Ectodermal cell (in vitro differentiated cells): ENCODE results near the gene GAR1.
"Not testable (repeated sequence)": the region's sequence is repeated elsewhere in the genome, so short reads cannot be mapped to it uniquely, and the experiment has no call there.

Experiments used
- H3K27ac ChIP-seq: 2 replicates; pipeline ENCODE4 v1.7.0; 2013; ENCODE audit warnings: mild to moderate bottlenecking, low read depth, low read length; ENCODE audit not compliant: insufficient read depth, poor library complexity, severe bottlenecking
- H3K27me3 ChIP-seq: 2 replicates; pipeline ENCODE4 v1.7.0; 2013; ENCODE audit warnings: mild to moderate bottlenecking, low read length; ENCODE audit not compliant: insufficient read depth, control insufficient read depth, poor library complexity, severe bottlenecking
- H3K36me3 ChIP-seq: one replicate; pipeline ENCODE4 v1.7.0; 2013; ENCODE audit warnings: low read length; ENCODE audit not compliant: control insufficient read depth, insufficient read depth
- H3K4me1 ChIP-seq: one replicate; pipeline ENCODE4 v1.7.0; 2013; ENCODE audit warnings: low read length; ENCODE audit not compliant: control insufficient read depth, insufficient read depth
- H3K4me3 ChIP-seq: 2 replicates; pipeline ENCODE4 v1.7.0; 2013; ENCODE audit warnings: low read depth, low read length, control low read depth; ENCODE audit not compliant: insufficient read depth
- H3K9me3 ChIP-seq: 2 replicates; pipeline ENCODE4 v1.7.0; 2013; ENCODE audit warnings: mild to moderate bottlenecking, low read length, moderate library complexity; ENCODE audit not compliant: control insufficient read depth
- WGBS, 2 experiments: methylation state at CpG; one replicate each; pipeline ENCODE4 v1.1.7; 2013; ENCODE audit warnings: missing lambda C conversion rate in 2 of 2; 5-methylcytosine and 5-hydroxymethylcytosine counted together

Gene GAR1

GRCh38 chr4:109833756-109834155 is 18.2 kb downstream of the GAR1 start:
- Histone ChIP-seq H3K4me3 (no peak overlapping the region), H3K36me3 (no peaks in the 10 kb centered on the region), H3K9me3 (no peaks in the 10 kb centered on the region), H3K27ac (no peak overlapping the region), H3K4me1 (no peaks in the 10 kb centered on the region), H3K27me3 (no peaks in the 10 kb centered on the region)
- 90 to 93% methylated on average over 2 to 3 of the region's 4 CpGs for WGBS, 2 experiments

DNA sequence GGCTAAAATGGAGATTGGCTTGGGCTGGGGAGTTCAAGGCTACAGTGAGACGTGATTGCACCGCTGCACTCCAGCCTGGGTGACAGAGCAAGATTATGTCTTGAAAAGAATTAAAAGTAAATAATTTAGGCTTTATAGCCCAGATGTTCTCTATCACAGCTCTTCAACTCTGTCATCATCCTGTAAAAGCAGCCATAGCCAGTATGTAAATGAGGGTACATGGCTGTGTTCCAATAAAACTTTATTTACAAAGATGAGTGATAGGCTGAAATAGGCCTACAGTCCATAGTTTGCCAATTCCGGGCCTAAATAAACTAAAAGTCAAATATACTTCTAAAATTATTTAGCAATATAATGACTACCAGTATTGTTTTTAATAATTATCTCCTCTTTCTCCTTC is 21.4 kb downstream of the GAR1 start:
- 83 to 100% methylated on average over 2 to 3 of the region's 3 CpGs for WGBS, 2 experiments
- no peak overlapping the region for H3K27ac ChIP-seq
- no peaks in the 10 kb centered on the region for H3K27me3 ChIP-seq
- H3K4me1 ChIP-seq, result no peaks in the 10 kb centered on the region
- H3K4me3 ChIP-seq, result no peak overlapping the region
- H3K9me3 ChIP-seq, result no peaks in the 10 kb centered on the region
- no peaks in the 10 kb centered on the region for H3K36me3 ChIP-seq

DNA sequence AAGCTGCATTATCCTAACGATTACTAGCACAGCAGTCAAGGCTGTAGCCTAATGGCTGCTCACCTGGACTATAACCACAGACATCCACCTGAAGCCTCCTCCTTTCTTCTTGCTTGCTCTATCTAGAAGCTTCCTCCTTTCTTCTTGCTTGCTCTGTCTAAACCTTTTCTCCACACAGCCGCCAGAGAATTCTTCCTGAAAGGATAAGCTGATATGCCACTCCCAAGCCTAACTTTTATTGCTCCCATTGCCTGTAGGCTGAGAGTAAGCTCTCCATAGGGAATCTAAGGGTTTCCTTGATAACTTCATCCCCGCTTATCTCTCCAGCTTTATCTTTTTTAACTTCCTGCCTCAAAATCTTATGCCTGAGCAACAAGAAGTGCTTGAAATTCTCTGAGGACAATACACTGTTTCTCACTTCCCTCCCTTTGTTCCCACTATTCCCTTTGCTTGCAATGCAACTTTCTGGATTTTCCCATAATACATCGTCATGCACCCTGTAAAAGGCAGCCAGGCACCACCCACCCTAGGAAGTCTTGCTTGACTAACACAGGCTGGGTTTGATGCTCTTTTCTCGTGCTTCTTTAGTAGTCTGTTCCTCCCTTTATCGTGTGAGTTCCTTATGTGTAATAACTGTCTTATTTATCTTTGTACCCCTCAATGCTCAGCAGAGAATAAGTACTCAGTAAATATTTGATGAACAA is 31.0 kb downstream of the GAR1 start:
- no peaks in the 10 kb centered on the region for H3K36me3 ChIP-seq

DNA sequence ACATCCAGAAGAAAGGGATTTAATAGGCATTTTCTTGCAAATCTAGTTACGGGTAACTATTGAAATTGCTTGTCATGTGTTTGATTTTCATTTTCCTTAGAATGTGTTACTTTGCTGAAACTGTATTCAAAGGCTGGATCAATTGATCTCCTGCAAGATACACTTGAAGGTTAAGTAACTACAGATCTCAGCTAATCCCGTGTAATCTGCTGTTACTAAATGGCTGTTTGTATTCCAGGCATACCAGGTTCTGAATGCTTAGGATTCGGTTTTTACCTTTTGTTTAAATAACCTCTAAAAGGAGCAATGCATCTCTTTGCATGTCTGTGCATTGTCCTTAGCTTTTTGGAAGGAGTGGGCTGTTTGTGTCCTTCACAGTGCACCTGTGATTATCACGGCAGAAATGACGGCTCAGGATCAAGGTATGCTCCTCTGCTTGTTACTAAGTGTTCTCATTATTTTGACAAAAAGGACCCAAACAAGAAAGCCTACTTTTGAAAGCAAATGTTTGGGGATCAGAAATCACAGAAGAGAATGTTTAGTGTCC is 32.4 kb downstream of the GAR1 start, which contains the start of gene LRIT3:
LRIT3 (plus strand) TSS at position 212 of the 547 bp plus-strand sequence; CDS start at position 307, 95 bp downstream.
- Histone ChIP-seq H3K36me3 (no peaks in the 10 kb centered on the region), H3K27ac (no peak within 1 kb of the TSS), H3K4me1 (peaks cover 4% of the 10 kb centered on the region), H3K4me3 (no peak within 1 kb of the TSS), H3K9me3 (no peaks in the 10 kb centered on the region), H3K27me3 (no peaks in the 10 kb centered on the region)
- WGBS, 2 experiments, result 84 to 85% methylated on average over 5 of the region's 5 CpGs

More for the DNA sequence above, 31.0 kb downstream of the GAR1 start:
- Histone ChIP-seq H3K27ac (no peak overlapping the region), H3K4me1 (peaks cover 4% of the 10 kb centered on the region), H3K4me3 (no peak overlapping the region), H3K9me3 (no peaks in the 10 kb centered on the region), H3K27me3 (no peaks in the 10 kb centered on the region)
- 78 to 84% methylated on average over 4 to 6 of the region's 6 CpGs for WGBS, 2 experiments

- Histone ChIP-seq H3K4me1 (peaks cover 4% of the 10 kb centered on the region), H3K9me3 (no peaks in the 10 kb centered on the region), H3K27ac (no peak overlapping the region), H3K4me3 (no peak overlapping the region), H3K27me3 (no peaks in the 10 kb centered on the region), H3K36me3 (no peaks in the 10 kb centered on the region)
- 68 to 77% methylated on average over 2 of the region's 2 CpGs for WGBS, 2 experiments
Observed at GRCh38 chr4:109848501-109848900, 32.9 kb downstream of the GAR1 start.

GRCh38 chr4:109850601-109851000 is 35.0 kb downstream of the GAR1 start:
- no peak overlapping the region for H3K4me3 ChIP-seq
- H3K27me3 ChIP-seq, result no peaks in the 10 kb centered on the region
- peaks cover 4% of the 10 kb centered on the region for H3K4me1 ChIP-seq
- H3K9me3 ChIP-seq, result no peaks in the 10 kb centered on the region
- no peak overlapping the region for H3K27ac ChIP-seq
- H3K36me3 ChIP-seq, result no peaks in the 10 kb centered on the region
- WGBS, 2 experiments, result 82 to 83% methylated on average over 5 of the region's 5 CpGs

- not testable (repeated sequence) for H3K36me3 ChIP-seq, H3K27ac ChIP-seq, H3K4me1 ChIP-seq, H3K9me3 ChIP-seq, H3K4me3 ChIP-seq, H3K27me3 ChIP-seq
- 82 to 83% methylated on average over 4 of the region's 4 CpGs for WGBS, 2 experiments
Observed at GRCh38 chr4:109859426-109860300, 44.1 kb downstream of the GAR1 start.

DNA sequence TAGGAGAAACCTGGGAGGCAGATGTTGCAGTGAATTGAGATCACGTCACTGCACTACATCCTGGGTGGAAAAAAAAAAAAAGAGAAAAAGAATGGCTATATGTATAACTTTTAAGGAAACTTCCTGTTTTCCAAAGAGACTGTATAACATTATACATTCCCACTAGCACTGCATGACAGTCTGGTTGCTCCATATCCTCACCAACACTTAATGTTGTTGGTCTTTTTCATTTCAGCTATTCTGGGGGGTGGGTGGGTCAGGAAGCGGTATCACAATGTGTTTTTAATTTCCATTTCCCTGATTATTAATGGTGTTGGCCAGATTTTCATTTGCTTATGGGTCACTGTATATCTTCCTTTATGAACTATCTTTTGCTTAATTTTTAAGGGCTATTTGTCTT is 45.7 kb downstream of the GAR1 start:
- 83 to 89% methylated on average over 1 to 2 of the region's 2 CpGs for WGBS, 2 experiments
- Histone ChIP-seq H3K36me3 (no peaks in the 10 kb centered on the region), H3K4me1 (no peaks in the 10 kb centered on the region)

GRCh38 chr4:109861916-109862511 is 46.5 kb downstream of the GAR1 start:
- Histone ChIP-seq H3K4me1 (no peaks in the 10 kb centered on the region), H3K27ac (no peak overlapping the region), H3K27me3 (no peaks in the 10 kb centered on the region), H3K9me3 (no peaks in the 10 kb centered on the region), H3K4me3 (no peak overlapping the region), H3K36me3 (no peaks in the 10 kb centered on the region)
- WGBS, 2 experiments, result 90 to 93% methylated on average over 2 of the region's 3 CpGs

More for the DNA sequence above, 45.7 kb downstream of the GAR1 start:
- Histone ChIP-seq H3K27ac (no peak overlapping the region), H3K4me3 (no peak overlapping the region), H3K9me3 (no peaks in the 10 kb centered on the region), H3K27me3 (no peaks in the 10 kb centered on the region)

DNA sequence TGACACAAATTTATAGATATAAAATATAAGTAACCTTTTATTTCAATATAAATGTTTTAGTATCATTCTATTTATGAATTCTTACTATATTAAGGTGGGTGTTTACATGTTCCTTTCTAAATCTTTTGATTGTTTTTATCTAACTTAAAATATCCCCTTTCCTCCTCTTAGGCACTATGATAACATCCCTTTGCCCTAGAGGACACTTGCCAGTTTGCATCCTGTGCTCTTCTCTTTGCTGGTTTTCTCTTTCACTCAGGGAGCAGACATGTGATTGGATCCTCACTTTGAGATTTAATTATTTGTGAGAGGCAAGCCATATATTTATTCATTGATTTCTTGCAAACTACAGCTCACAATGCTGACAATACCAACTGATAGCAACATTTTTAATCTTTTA is 48.6 kb downstream of the GAR1 start:
- Histone ChIP-seq H3K4me1 (no peaks in the 10 kb centered on the region), H3K27ac (no peak overlapping the region), H3K4me3 (no peak overlapping the region), H3K9me3 (no peaks in the 10 kb centered on the region), H3K36me3 (no peaks in the 10 kb centered on the region), H3K27me3 (no peaks in the 10 kb centered on the region)
